GM21390 (cell line): ENCODE data around the gene LHFPL6.

ENCODE experiments used
- ATAC-seq: cut with Tn5 transposase; IDR thresholded peaks from one replicate; pipeline ENCODE4 v1.9.1; 2021; ENCODE audit not compliant: unreplicated experiment

LHFPL6 gene

GRCh38 chr13:39397226-39397895, 205.6 kb downstream of the LHFPL6 start:
- ATAC-seq: no peak

DNA sequence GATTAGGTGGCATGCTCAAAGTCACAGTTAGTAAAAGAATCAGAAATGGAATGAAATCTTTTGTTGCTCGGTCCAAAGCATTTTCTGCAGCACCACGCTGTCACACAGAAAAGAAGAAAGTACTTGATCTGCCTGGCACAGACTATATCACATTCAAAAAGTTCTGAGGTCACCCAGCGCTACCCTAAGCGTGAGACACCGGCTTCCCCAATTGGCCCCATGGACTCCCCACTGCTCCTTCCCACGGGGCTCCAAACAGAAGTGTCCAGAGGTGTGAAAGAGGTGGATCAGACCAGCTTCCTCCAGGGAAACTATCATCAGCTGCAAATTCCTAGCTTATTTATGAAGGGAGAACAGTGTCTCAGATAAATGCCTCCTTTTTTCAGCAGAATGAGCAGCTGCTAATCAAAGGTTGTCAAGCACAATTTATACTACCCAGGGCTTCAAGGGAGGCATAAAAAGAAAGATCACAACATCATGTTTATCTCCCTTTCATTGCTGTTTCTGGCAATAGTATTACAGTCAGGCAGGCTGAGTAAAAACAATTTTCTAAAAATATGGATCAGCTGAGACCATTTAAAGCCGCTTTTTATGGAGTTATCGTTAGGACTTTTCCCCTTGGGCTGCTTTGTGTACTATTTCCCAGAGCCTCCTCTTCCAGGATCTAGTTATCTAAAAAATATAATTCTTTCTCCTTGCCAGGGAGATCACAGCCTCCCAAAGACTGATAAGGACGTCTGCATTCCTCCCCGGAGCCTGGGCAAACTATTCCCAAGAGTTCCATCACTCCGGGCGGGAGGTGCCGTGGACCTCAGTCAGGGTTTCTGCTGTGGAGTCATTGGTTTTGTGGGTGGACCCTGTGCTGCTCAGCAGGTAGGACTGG, 208.0 kb downstream of the LHFPL6 start:
- no peak for ATAC-seq

GRCh38 chr13:39391761-39392160, 211.2 kb downstream of the LHFPL6 start:
- ATAC-seq: no peak

DNA sequence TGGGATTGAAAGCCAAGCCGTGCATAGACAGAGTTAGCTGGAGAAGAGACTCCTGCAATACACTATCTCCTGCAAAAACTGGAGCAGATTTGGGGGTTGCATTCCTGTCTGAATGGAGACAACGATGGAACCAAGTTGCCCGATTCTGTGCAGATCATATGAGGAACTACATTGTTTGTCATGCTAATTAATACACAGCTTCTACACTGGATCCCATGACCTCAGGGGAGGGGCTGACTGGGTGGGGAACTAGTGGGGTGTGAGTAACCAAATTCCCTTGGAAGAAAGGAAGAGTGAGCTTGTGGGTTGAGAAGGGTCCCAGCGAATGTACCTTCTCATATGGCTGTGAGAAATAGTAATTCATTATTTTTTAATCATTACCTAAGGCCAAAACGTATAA, 214.0 kb downstream of the LHFPL6 start:
- ATAC-seq: no peak

GRCh38 chr13:39385621-39386231, 217.3 kb downstream of the LHFPL6 start:
- no peak for ATAC-seq

DNA sequence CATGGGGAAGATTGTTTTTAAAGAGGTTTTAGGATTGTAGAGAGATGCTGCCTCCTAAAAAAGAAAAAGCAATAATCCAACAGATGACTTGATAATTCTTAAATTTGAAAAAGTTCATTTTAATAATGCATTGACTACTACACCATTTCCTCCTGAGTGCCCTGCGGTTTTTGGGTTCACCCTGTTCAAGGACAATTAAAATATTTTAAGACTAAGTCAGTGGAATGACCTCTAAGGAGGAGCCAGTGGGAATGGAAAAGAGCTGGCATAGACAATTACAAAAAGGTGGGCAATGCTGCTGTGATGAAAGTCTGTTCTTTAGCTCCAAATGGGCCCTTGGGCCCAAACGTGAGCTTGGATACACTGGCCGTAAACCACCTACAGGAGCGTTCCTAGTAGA, 217.8 kb downstream of the LHFPL6 start:
- ATAC-seq: no peak

- ATAC-seq: no peak
Observed at GRCh38 chr13:39381456-39381855, 221.5 kb downstream of the LHFPL6 start.

- no peak for ATAC-seq
Observed at GRCh38 chr13:39379667-39380655, 223.0 kb downstream of the LHFPL6 start.

- peak; percentile 95 for ATAC-seq
Observed at GRCh38 chr13:39379118-39379517, 223.9 kb downstream of the LHFPL6 start.

GRCh38 chr13:39378306-39378705, 224.7 kb downstream of the LHFPL6 start:
- ATAC-seq: no peak

DNA sequence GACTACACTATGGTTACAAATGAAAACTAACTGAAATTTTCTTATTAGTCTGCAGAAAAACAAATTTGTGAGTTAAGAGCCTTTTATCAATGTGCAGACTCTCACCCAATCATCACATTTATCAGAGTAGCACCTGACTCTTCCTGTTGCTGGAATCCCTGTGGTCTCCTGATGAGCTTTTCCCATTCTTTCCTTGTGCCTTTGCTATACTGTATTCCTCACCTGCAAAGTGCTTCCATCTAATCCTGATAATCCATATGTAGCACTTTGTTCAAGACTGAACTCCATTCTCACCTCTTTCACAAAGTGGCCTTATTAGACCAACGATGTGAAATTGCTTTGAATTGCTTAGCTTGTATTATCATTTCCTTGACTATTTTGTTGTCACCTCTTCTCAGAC, 225.3 kb downstream of the LHFPL6 start:
- no peak for ATAC-seq

DNA sequence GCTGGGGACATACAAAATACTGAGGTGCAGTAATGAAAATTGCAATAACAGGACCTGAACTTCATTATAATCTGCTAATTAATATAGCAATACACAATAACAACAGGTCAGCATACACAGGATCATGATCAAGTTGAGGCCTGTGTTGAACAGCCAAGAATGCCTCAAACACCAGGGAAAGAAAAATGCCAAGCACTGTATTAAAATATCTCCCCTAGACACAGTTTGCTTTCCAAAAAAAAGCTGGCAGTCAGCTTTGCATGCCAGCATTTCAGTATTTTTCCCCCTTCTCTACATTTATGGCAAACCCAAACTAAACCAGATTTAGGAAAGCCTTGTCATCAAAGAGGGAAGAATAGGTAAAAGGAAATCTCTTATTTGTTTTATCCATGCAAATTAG, 226.9 kb downstream of the LHFPL6 start:
- ATAC-seq: no peak

GRCh38 chr13:39375601-39376000, 227.4 kb downstream of the LHFPL6 start:
- ATAC-seq: no peak

GRCh38 chr13:39374741-39375189, 228.2 kb downstream of the LHFPL6 start:
- ATAC-seq: no peak

DNA sequence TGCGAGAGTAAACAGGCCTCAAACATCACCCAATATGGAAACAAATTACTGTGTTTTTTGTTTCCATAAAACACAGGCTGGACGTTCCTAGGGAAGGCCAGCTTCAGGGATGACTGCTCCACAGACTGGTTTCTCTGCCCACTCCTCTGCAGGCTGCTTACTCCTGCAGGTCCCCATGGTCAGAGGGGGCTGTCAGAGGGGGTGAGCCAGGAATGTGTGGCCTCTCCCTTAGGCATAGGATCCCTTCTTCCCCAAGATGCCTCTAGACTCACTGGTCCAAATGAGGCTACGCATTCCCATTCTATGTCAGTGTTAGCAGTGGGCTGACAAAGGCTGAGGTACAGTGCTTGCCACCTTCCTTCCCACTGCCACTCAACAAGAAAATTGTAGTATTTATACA, 229.8 kb downstream of the LHFPL6 start:
- ATAC-seq: no peak

- no peak for ATAC-seq
Observed at GRCh38 chr13:39371706-39372105, 231.3 kb downstream of the LHFPL6 start.

GRCh38 chr13:39370554-39370953, 232.4 kb downstream of the LHFPL6 start:
- no peak for ATAC-seq

DNA sequence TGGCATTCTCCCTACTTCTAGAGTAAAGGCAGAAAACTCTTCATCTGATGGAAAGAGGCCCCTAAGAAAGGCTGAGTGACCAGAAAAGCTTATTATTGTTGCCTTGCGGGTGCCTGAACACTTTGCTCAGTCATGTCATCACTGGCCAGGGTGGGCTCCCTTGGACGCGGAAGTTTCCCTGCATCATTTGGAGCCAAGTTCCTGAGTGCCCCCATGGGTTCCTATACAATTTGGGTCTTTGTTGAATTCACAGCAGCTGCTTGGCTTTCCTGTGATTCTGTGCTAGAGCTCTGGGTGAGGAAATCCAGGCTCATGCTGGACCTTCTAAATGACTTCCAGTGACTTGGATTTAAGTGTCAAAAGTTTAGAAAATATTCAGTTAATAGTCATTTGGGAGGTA, 232.9 kb downstream of the LHFPL6 start:
- no peak for ATAC-seq

DNA sequence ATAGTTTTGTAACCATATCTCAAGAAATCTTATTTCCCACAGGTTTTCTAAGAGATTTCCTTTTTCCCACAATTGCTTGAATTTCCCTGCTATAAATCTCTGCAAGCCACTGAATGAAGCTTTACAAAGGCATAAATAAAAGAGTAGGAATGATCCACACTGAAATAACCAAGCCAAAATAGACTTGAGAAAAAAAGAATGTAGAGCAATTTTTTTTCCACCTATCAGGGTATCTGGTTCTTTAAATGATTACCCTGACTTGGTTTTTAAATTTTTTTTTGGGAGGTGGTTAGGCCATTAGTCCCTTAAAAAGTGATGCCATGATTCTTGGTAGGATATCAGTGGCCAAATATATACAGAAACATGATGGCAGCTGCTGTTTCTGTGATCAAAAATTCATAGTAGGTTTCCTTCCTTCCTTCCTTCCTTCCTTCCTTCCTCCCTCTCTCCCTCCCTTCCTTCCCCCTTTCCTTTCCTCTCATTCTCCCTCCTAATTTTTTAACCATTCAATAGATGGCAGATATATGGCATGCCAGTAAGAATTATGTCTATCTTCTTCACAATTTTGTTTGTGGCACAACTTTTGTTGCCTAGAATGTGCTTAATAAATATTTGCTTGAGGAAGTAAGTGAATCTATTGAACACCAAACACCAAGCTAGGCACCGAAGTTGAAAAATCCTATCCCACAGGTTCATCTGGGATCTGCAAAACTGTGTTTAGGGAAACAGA, 233.7 kb downstream of the LHFPL6 start:
- ATAC-seq: no peak

DNA sequence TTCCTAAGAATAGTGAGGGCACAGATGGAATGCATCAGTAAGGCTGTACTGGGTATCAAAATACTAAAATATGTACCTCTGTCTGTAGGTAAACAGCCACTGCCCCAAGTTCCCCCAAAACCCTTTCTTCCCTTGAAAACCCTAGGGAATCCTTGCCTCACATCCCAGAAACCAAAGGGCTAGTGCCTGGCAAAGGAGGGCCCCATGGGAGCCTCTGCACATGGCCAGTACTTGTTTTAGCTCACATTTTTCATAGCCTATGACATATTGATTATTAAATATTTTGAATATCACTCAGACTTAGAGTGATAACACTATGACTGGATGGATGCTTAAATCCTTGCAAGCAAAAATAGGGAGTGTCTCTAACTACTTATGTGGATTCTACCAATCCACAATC, 237.1 kb downstream of the LHFPL6 start:
- no peak for ATAC-seq
